Activated CD4-positive, alpha-beta memory T cell treated with anti-CD3 and anti-CD28 coated beads for 36 hours (primary cell): Measurements from ENCODE around the gene MMP7. TPM values are rescaled to one million over a fixed set of nuclear protein-coding genes. Genes with fewer than 3 reads are reported as not detected.

Experiments
- CTCF ChIA-PET: fragments of 350-600 bp; sonication (Branson Sonifier 250); formaldehyde crosslinking; loops from one replicate; lab custom pipeline; 2021; ENCODE audit warnings: antibody characterized with exemption, inconsistent platforms; lab: Charles Lee
- POLR2A ChIA-PET: fragments of 350-600 bp; sonication (Branson Sonifier 250); formaldehyde crosslinking; loops from one replicate; lab custom pipeline; 2021; ENCODE audit warnings: antibody characterized with exemption; lab: Charles Lee
- DNase-seq: peaks from one replicate; pipeline ENCODE4 v3.0.0-alpha.2; 2020
- H3K27ac Mint-ChIP-seq: one replicate; pipeline ENCODE4 v1.8.0; 2021; ENCODE audit warnings: mixed read lengths
- H3K27me3 Mint-ChIP-seq: one replicate; pipeline ENCODE4 v1.8.0; 2021; ENCODE audit warnings: mixed read lengths
- H3K36me3 Mint-ChIP-seq: one replicate; pipeline ENCODE4 v1.8.0; 2021; ENCODE audit warnings: mixed read lengths
- H3K4me1 Mint-ChIP-seq: one replicate; pipeline ENCODE4 v1.8.0; 2021; ENCODE audit warnings: low read depth, mixed read lengths
- H3K4me3 Mint-ChIP-seq: one replicate; pipeline ENCODE4 v1.8.0; 2021; ENCODE audit warnings: mild to moderate bottlenecking, mixed read lengths
- H3K9me3 Mint-ChIP-seq: one replicate; pipeline ENCODE4 v1.8.0; 2021; ENCODE audit warnings: mixed read lengths
- intact Hi-C: fragments of 100-400 bp; cut with micrococcal nuclease; formaldehyde crosslinking; loops from one replicate; pipeline ENCODE4 v1.15.1; 2023
- total RNA-seq, 2 experiments: library from RNA; stranded (reverse); gene quantifications; one replicate each; pipeline ENCODE4 v1.2.3, GENCODE V29; 2021

The MMP7 gene
- total RNA-seq, 2 experiments from 2014 or later: not detected

- H3K27ac Mint-ChIP-seq: no peak overlapping the region
- H3K4me1 Mint-ChIP-seq: peaks cover 73% of the 10 kb centered on the region
- H3K4me3 Mint-ChIP-seq: no peak overlapping the region
- intact Hi-C loops: no loop called here
- no peaks in the 10 kb centered on the region for H3K9me3 Mint-ChIP-seq
- POLR2A ChIA-PET: no interaction called here
- CTCF ChIA-PET: interaction anchor here (1.2 kb wide), 1 partner anchor 81 kb away, joined by 5 read pairs; no protein-coding TSS in a partner anchor
- H3K27me3 Mint-ChIP-seq: no peaks in the 10 kb centered on the region
- no peaks in the 10 kb centered on the region for H3K36me3 Mint-ChIP-seq
- DNase-seq: no peak
These were observed 58.4 kb downstream of the MMP7 start for GRCh38 chr11:102472127-102472526.

- DNase-seq: no peak
- Mint-ChIP-seq H3K4me3 (no peak overlapping the region), H3K27me3 (no peaks in the 10 kb centered on the region), H3K9me3 (no peaks in the 10 kb centered on the region), H3K4me1 (peaks cover 71% of the 10 kb centered on the region), H3K36me3 (no peaks in the 10 kb centered on the region), H3K27ac (no peak overlapping the region)
- ChIA-PET CTCF (interaction anchor here (1.2 to 1.4 kb wide), 2 partner anchors 18 to 81 kb away, joined by 4 to 5 read pairs; no protein-coding TSS in a partner anchor), POLR2A (no interaction called here)
- intact Hi-C loops: no loop called here
These were observed 59.1 kb downstream of the MMP7 start for GRCh38 chr11:102471474-102471873.

Other genes with a start within 250 kb of the MMP7 start
- 100 to 1,000 TPM; 135 to 139 TPM for gene BIRC3, start 213.3 kb downstream of the MMP7 start, total RNA-seq
- gene BIRC2, start 183.5 kb downstream of the MMP7 start, total RNA-seq: 10 to 100 TPM; 33.7 to 34.3 TPM
- gene TMEM123, start 78.0 kb downstream of the MMP7 start, total RNA-seq: 100 to 1,000 TPM; 175 to 180 TPM
- not detected for gene MMP20, start 94.6 kb upstream of the MMP7 start, total RNA-seq
- gene MMP27, start 175.0 kb upstream of the MMP7 start, total RNA-seq: not detected
- gene MMP8, start 194.2 kb upstream of the MMP7 start, total RNA-seq: not detected
- gene MMP10, start 249.9 kb upstream of the MMP7 start, total RNA-seq: not detected